ENCODE results near the gene PCDHB4.
"Not testable (repeated sequence)": the region's sequence is repeated elsewhere in the genome, so short reads cannot be mapped to it uniquely, and the experiment has no call there.

Gene PCDHB4

DNA sequence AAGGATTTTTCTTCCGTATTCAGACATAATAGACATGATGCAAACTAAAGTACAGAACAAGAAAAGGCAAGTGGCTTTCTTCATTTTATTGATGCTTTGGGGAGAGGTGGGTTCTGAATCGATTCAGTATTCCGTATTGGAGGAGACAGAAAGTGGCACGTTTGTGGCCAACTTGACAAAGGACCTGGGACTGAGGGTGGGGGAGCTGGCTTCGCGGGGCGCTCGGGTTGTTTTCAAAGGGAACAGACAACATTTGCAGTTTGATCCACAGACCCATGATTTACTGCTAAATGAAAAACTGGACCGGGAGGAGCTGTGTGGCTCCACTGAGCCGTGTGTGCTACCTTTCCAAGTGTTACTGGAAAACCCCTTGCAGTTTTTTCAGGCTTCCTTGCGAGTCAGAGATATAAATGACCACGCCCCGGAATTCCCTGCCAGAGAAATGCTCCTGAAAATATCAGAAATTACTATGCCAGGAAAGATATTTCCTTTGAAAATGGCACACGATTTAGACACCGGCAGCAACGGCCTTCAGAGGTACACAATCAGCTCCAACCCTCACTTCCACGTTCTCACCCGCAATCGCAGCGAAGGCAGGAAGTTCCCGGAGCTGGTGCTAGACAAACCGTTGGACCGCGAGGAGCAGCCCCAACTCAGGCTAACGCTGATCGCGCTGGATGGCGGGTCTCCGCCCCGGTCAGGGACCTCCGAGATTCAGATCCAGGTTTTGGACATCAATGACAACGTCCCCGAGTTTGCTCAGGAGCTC lies 28.8 kb downstream of the PCDHB4 start:
- no peak for DNase-seq (ENCODE audit: low read depth in 2 of 2)

DNA sequence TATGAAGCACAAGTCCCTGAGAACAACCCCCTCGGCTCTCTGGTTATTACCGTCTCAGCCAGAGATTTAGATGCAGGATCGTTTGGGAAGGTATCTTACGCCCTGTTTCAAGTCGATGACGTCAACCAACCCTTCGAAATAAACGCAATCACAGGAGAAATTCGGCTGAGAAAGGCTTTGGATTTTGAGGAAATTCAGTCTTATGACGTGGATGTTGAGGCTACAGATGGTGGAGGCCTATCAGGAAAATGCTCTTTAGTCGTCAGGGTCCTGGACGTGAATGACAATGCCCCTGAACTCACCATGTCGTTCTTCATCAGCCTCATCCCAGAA lies 29.3 kb downstream of the PCDHB4 start:
- DNase-seq (ENCODE audit: low read depth in 2 of 2): no peak

DNA sequence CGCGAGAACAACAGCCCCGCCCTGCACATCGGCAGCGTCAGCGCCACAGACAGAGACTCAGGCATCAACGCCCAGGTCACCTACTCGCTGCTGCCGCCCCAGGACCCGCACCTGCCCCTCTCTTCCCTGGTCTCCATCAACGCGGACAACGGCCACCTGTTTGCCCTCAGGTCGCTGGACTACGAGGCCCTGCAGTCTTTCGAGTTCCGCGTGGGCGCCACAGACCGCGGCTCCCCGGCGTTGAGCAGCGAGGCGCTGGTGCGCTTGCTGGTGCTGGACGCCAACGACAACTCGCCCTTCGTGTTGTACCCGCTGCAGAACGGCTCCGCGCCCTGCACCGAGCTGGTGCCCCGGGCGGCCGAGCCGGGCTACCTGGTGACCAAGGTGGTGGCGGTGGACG lies 30.0 kb downstream of the PCDHB4 start:
- DNase-seq (ENCODE audit: low read depth in 2 of 2): not testable (repeated sequence)

DNA sequence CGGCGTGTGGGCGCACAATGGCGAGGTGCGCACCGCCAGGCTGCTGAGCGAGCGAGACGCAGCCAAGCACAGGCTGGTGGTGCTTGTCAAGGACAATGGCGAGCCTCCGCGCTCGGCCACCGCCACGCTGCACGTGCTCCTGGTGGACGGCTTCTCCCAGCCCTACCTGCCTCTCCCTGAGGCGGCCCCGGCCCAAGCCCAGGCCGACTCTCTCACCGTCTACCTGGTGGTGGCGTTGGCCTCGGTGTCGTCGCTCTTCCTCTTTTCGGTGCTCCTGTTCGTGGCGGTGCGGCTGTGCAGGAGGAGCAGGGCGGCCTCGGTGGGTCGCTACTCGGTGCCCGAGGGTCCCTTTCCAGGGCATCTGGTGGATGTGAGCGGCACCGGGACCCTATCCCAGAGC lies 30.5 kb downstream of the PCDHB4 start:
- DNase-seq (ENCODE audit: low read depth in 2 of 2): not testable (repeated sequence)

GRCh38 chr5:141155540-141156374 lies 34.1 kb downstream of the PCDHB4 start:
- DNase-seq (ENCODE audit: low read depth in 2 of 2): no peak

DNA sequence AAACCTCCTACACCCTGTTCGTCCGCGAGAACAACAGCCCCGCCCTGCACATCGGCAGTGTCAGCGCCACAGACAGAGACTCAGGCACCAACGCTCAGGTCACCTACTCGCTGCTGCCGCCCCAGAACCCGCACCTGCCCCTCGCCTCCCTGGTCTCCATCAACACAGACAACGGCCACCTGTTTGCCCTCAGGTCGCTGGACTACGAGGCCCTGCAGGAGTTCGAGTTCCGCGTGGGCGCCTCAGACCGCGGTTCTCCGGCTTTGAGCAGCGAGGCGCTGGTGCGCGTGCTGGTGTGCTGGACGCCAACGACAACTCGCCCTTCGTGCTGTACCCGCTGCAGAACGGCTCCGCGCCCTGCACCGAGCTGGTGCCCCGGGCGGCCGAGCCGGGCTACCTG lies 35.7 kb downstream of the PCDHB4 start:
- DNase-seq (ENCODE audit: low read depth in 2 of 2): not testable (repeated sequence)

- not testable (repeated sequence) for DNase-seq (ENCODE audit: low read depth in 2 of 2)
These were observed 36.3 kb downstream of the PCDHB4 start for GRCh38 chr5:141157901-141158300.

DNA sequence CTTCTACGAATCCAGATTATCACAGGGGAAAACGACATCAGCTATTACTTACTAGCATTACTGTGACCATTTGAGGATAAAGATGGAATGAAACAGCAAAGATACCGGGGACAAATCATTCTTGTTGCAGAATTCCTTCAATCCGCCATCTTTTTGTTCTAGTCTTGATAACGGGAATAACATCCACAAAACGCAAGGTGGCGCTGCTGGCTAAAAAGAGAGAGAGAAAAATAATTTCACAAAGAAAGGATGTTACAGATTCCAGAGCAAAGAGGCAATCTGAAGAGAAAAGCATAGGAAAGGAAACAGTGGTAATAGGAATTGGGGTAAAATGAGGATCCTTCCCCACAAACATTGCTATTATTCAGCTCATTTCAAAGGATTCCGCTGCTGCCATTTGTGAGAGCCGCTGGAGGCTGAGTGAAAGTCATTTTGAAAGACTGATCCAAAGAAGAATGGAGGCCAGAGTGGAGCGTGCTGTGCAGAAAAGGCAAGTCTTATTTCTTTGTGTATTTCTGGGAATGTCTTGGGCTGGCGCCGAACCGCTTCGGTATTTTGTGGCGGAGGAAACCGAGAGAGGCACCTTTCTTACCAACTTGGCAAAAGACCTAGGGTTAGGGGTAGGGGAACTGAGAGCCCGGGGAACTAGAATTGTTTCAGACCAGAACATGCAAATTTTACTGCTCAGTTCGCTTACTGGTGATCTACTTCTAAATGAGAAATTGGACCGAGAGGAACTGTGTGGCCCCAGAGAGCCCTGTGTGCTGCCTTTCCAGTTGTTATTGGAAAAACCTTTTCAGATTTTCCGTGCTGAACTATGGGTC lies 51.0 kb downstream of the PCDHB4 start, which contains the start of gene PCDHB7:
Gene PCDHB7, plus strand, starts transcription at position 264 of the 824 bp plus-strand sequence. Its CDS starts 192 bp downstream, at position 456.
- no peak for DNase-seq (ENCODE audit: low read depth in 2 of 2)

GRCh38 chr5:141174291-141175104 lies 52.9 kb downstream of the PCDHB4 start:
- not testable (repeated sequence) for DNase-seq (ENCODE audit: low read depth in 2 of 2)

All from fibroblast of skin of left biceps (primary cell).